ENCODE results near the gene MIS18BP1.

MIS18BP1 gene

GRCh38 chr14:45249856-45250575, 3.0 kb downstream of the MIS18BP1 start:
- TF ChIP-seq, protein P1, sequence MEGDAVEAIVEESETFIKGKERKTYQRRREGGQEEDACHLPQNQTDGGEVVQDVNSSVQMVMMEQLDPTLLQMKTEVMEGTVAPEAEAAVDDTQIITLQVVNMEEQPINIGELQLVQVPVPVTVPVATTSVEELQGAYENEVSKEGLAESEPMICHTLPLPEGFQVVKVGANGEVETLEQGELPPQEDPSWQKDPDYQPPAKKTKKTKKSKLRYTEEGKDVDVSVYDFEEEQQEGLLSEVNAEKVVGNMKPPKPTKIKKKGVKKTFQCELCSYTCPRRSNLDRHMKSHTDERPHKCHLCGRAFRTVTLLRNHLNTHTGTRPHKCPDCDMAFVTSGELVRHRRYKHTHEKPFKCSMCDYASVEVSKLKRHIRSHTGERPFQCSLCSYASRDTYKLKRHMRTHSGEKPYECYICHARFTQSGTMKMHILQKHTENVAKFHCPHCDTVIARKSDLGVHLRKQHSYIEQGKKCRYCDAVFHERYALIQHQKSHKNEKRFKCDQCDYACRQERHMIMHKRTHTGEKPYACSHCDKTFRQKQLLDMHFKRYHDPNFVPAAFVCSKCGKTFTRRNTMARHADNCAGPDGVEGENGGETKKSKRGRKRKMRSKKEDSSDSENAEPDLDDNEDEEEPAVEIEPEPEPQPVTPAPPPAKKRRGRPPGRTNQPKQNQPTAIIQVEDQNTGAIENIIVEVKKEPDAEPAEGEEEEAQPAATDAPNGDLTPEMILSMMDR (conservative IDR thresholded peaks at IDR 0.05; ENCODE audit: low read depth, low read length), result no peak
- Histone ChIP-seq H3K27me3 (ENCODE audit: insufficient read depth, low read depth) (no peaks in the 10 kb centered on the region), H3K9ac (no peak overlapping the region), H3K4me1 (ENCODE audit: low read depth, poor library complexity, severe bottlenecking) (peaks cover 20% of the 10 kb centered on the region), H4K20me1 (ENCODE audit: insufficient read depth) (no peaks in the 10 kb centered on the region), H3K27ac (peak overlapping the region; percentile 32; the same call in 1 of the 2 replicates), H3K36me3 (ENCODE audit: insufficient read depth) (no peaks in the 10 kb centered on the region; the same call in 1 of the 2 replicates), H3K4me2 (peak overlapping the region; percentile 39), H2AFZ (ENCODE audit: low read depth) (no peak overlapping the region), H3K79me2 (ENCODE audit: insufficient read depth, low read depth) (peaks cover 69% of the 10 kb centered on the region), H3K4me3 (IDR thresholded peaks at IDR 0.05; ENCODE audit: insufficient read depth, low read depth, low read length) (no peak overlapping the region)

DNA sequence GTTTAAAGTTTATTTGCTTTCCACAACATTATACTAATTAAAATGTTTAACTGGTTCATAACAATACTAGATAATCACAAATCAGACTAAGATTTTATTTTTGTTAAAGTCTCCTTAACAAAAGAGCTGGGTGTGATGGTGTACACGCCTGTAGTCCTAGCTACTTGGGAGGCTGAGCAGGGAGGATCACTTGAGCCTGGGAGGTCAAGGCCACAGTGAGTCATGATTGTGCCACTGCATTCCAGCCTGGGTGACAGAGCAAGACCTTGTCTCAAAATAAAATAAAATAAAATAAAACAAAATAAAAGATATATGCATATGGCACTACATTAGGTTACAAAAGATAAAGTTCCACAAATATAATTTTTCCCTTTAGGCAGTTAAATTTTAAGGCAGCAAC, 5.6 kb downstream of the MIS18BP1 start:
- Histone ChIP-seq H3K36me3 (ENCODE audit: insufficient read depth) (no peaks in the 10 kb centered on the region; the same call in 1 of the 2 replicates), H3K27me3 (ENCODE audit: insufficient read depth, low read depth) (no peaks in the 10 kb centered on the region), H3K4me3 (IDR thresholded peaks at IDR 0.05; ENCODE audit: insufficient read depth, low read depth, low read length) (no peak overlapping the region), H3K4me2 (no peak overlapping the region), H3K79me2 (ENCODE audit: insufficient read depth, low read depth) (peaks cover 81% of the 10 kb centered on the region), H2AFZ (ENCODE audit: low read depth) (no peak overlapping the region), H3K4me1 (ENCODE audit: low read depth, poor library complexity, severe bottlenecking) (peaks cover 20% of the 10 kb centered on the region), H3K27ac (no peak overlapping the region), H3K9ac (no peak overlapping the region), H4K20me1 (ENCODE audit: insufficient read depth) (no peaks in the 10 kb centered on the region)
- TF ChIP-seq, protein P1 (conservative IDR thresholded peaks at IDR 0.05; ENCODE audit: low read depth, low read length), result no peak

GRCh38 chr14:45246691-45247090, 6.3 kb downstream of the MIS18BP1 start:
- Histone ChIP-seq H3K4me3 (IDR thresholded peaks at IDR 0.05; ENCODE audit: insufficient read depth, low read depth, low read length) (no peak overlapping the region), H3K4me2 (no peak overlapping the region), H2AFZ (ENCODE audit: low read depth) (no peak overlapping the region), H3K36me3 (ENCODE audit: insufficient read depth) (no peaks in the 10 kb centered on the region; the same call in 1 of the 2 replicates), H3K4me1 (ENCODE audit: low read depth, poor library complexity, severe bottlenecking) (peaks cover 20% of the 10 kb centered on the region), H3K27ac (no peak overlapping the region), H4K20me1 (ENCODE audit: insufficient read depth) (no peaks in the 10 kb centered on the region), H3K27me3 (ENCODE audit: insufficient read depth, low read depth) (no peaks in the 10 kb centered on the region), H3K79me2 (ENCODE audit: insufficient read depth, low read depth) (peaks cover 79% of the 10 kb centered on the region), H3K9ac (no peak overlapping the region)
- TF ChIP-seq, protein P1 (conservative IDR thresholded peaks at IDR 0.05; ENCODE audit: low read depth, low read length), result no peak

DNA sequence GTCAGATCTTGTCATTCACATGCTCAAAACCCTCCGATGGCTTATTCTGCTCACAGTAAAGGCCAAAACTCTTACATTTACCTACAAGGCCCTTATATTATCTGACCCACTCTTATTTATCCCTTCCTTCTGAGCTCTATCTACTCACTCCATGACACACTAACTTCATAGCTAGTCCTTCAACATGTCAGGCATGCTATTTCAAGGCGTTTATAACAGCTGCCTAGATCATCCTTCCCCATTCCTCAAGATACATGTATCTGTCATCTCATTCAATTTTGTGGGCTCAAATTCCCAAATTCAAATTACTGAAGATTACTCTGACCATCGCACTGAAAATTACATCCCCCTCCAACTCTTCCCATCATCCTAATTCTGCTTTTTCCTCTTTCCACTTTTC, 6.9 kb downstream of the MIS18BP1 start:
- peaks cover 74% of the 10 kb centered on the region for H3K79me2 ChIP-seq (ENCODE audit: insufficient read depth, low read depth)
- TF ChIP-seq, protein P1 (conservative IDR thresholded peaks at IDR 0.05; ENCODE audit: low read depth, low read length), result no peak
- no peaks in the 10 kb centered on the region for H4K20me1 ChIP-seq (ENCODE audit: insufficient read depth)
- peaks cover 18% of the 10 kb centered on the region for H3K4me1 ChIP-seq (ENCODE audit: low read depth, poor library complexity, severe bottlenecking)
- H3K9ac ChIP-seq, result no peak overlapping the region
- no peak overlapping the region for H3K27ac ChIP-seq
- no peak overlapping the region for H2AFZ ChIP-seq (ENCODE audit: low read depth)
- H3K4me2 ChIP-seq, result no peak overlapping the region
- H3K27me3 ChIP-seq (ENCODE audit: insufficient read depth, low read depth), result no peaks in the 10 kb centered on the region
- H3K4me3 ChIP-seq (IDR thresholded peaks at IDR 0.05; ENCODE audit: insufficient read depth, low read depth, low read length), result no peak overlapping the region
- H3K36me3 ChIP-seq (ENCODE audit: insufficient read depth), result no peaks in the 10 kb centered on the region; the same call in 1 of the 2 replicates
